IMR-90 (cell line): ENCODE measurements around the gene SLC2A6. TPM values are rescaled to one million over a fixed set of nuclear protein-coding genes. Genes with fewer than 3 reads are reported as not detected.

Experiments
- ATAC-seq: fragments of 200-7000 bp; cut with Tn5 transposase; 2 replicates; pipeline ENCODE4 v1.9.1; 2020; ENCODE audit warnings: low read depth, mild to moderate bottlenecking, moderate library complexity
- BruUV-seq: library from RNA; stranded (reverse); fragments of 400-500 nt; replicated peaks from 2 replicates; lab custom pipeline; 2021; lab: Mats Ljungman, UMichigan
- CTCF ChIA-PET: fragments of 300-600 bp; formaldehyde crosslinking; extraction: SDS; loops from one replicate; lab custom pipeline; 2021; ENCODE audit warnings: antibody characterized with exemption; lab: Yijun Ruan, JAX
- POLR2A ChIA-PET: fragments of 300-600 bp; sonication (Branson Sonifier 250); formaldehyde crosslinking; loops from one replicate; lab custom pipeline; 2022; ENCODE audit warnings: antibody characterized with exemption; ENCODE audit not compliant: unreplicated experiment; lab: Charles Lee
- DNase-seq: peaks from one replicate; pipeline ENCODE4 v3.0.0; 2013
- H2AFZ ChIP-seq: replicated peaks from 2 replicates; pipeline ENCODE3; 2013; ENCODE audit warnings: low read length, mild to moderate bottlenecking; ENCODE audit not compliant: poor library complexity
- H2AK5ac ChIP-seq: 2 replicates; pipeline ENCODE4 v1.6.1; 2013; ENCODE audit warnings: low read depth, low read length, inconsistent platforms
- H2AK9ac ChIP-seq: replicated peaks from 2 replicates; pipeline ENCODE3; 2013; ENCODE audit warnings: mild to moderate bottlenecking, low read depth, low read length, moderate library complexity; ENCODE audit not compliant: poor library complexity
- H2BK120ac ChIP-seq: 2 replicates; pipeline ENCODE4 v1.6.1; 2013; ENCODE audit warnings: low read depth, low read length, inconsistent platforms
- H2BK15ac ChIP-seq: 3 replicates; pipeline ENCODE4 v1.6.1; 2013; ENCODE audit warnings: low read depth, low read length, inconsistent platforms
- H2BK20ac ChIP-seq: 2 replicates; pipeline ENCODE4 v1.6.1; 2013; ENCODE audit warnings: low read depth, mild to moderate bottlenecking, inconsistent platforms, low read length, moderate library complexity
- H2BK5ac ChIP-seq: 2 replicates; pipeline ENCODE4 v1.6.1; 2013; ENCODE audit warnings: mild to moderate bottlenecking, low read depth, low read length, inconsistent platforms; ENCODE audit not compliant: poor library complexity, severe bottlenecking
- H3K14ac ChIP-seq: replicated peaks from 2 replicates; pipeline ENCODE4 v1.6.1; 2013; ENCODE audit warnings: low read depth, low read length, inconsistent platforms
- H3K18ac ChIP-seq: 2 replicates; pipeline ENCODE4 v1.6.1; 2013; ENCODE audit warnings: low read depth, low read length, control low read depth
- H3K23ac ChIP-seq: 2 replicates; pipeline ENCODE4 v1.6.1; 2013; ENCODE audit warnings: low read depth, low read length, inconsistent platforms
- H3K27ac ChIP-seq: 2 replicates; pipeline ENCODE4 v1.5.1; 2013; ENCODE audit warnings: mild to moderate bottlenecking, control low read depth, low read length; ENCODE audit not compliant: insufficient read depth
- H3K27me3 ChIP-seq: 2 replicates; pipeline ENCODE4 v1.6.1; 2013; ENCODE audit warnings: low read length; ENCODE audit not compliant: control insufficient read depth, insufficient read depth
- H3K36me3 ChIP-seq: 2 replicates; pipeline ENCODE4 v1.6.1; 2013; ENCODE audit warnings: low read length, mixed read lengths; ENCODE audit not compliant: control insufficient read depth, insufficient read depth
- H3K4ac ChIP-seq: 2 replicates; pipeline ENCODE4 v1.6.1; 2013; ENCODE audit warnings: low read depth, low read length, inconsistent platforms
- H3K4me1 ChIP-seq: 2 replicates; pipeline ENCODE4 v1.6.1; 2013; ENCODE audit warnings: low read length, mixed read lengths; ENCODE audit not compliant: control insufficient read depth, insufficient read depth
- H3K4me2 ChIP-seq: 2 replicates; pipeline ENCODE4 v1.6.1; 2013; ENCODE audit warnings: low read depth, mild to moderate bottlenecking, control low read depth, low read length, moderate library complexity
- H3K4me3 ChIP-seq: 2 replicates; pipeline ENCODE4 v1.5.1; 2013; ENCODE audit warnings: low read depth, mild to moderate bottlenecking, control low read depth, low read length, moderate library complexity; ENCODE audit not compliant: insufficient read depth
- H3K56ac ChIP-seq: 2 replicates; pipeline ENCODE4 v1.6.1; 2013; ENCODE audit warnings: low read length, inconsistent platforms; ENCODE audit not compliant: insufficient read depth; ENCODE audit errors: extremely low read depth
- H3K79me1 ChIP-seq, 2 experiments: 2 replicates each; pipeline ENCODE4 v1.6.1; 2013; ENCODE audit warnings: low read length in 2 of 2, inconsistent platforms in 1 of 2, low read depth in 1 of 2
- H3K9ac ChIP-seq: 2 replicates; pipeline ENCODE4 v1.6.1; 2013; ENCODE audit warnings: low read depth, low read length, control low read depth
- H3K9me1 ChIP-seq: 2 replicates; pipeline ENCODE4 v1.6.1; 2013; ENCODE audit warnings: low read length, inconsistent platforms; ENCODE audit not compliant: insufficient read depth
- H3K9me3 ChIP-seq: 2 replicates; pipeline ENCODE4 v1.6.1; 2013; ENCODE audit warnings: low read length; ENCODE audit not compliant: control insufficient read depth, insufficient read depth
- H4K20me1 ChIP-seq: 2 replicates; pipeline ENCODE4 v1.6.1; 2013; ENCODE audit warnings: low read length, inconsistent platforms; ENCODE audit not compliant: insufficient read depth
- H4K5ac ChIP-seq: 2 replicates; pipeline ENCODE4 v1.6.1; 2013; ENCODE audit warnings: mild to moderate bottlenecking, low read depth, low read length, control low read depth
- H4K8ac ChIP-seq, 2 experiments: 2 replicates each; pipeline ENCODE4 v1.6.1; 2013; ENCODE audit warnings: low read depth in 2 of 2, low read length in 2 of 2, control low read depth in 1 of 2, inconsistent platforms in 1 of 2
- H4K91ac ChIP-seq: 2 replicates; pipeline ENCODE4 v1.6.1; 2013; ENCODE audit warnings: low read depth, low read length, inconsistent platforms; ENCODE audit not compliant: insufficient read depth
- BHLHE40 ChIP-seq: fragments of 150-350 bp; IDR thresholded peaks from 2 replicates; pipeline ENCODE4 v1.6.1; 2016; ENCODE audit warnings: mild to moderate bottlenecking, low read depth, low read length
- CEBPB ChIP-seq: IDR thresholded peaks from 2 replicates; pipeline ENCODE4 v1.6.1; 2012; ENCODE audit warnings: low read depth, low read length, improper control_type of control experiment
- CHD1 ChIP-seq: IDR thresholded peaks from 2 replicates; pipeline ENCODE4 v1.6.1; 2012; ENCODE audit warnings: low read depth, low read length, improper control_type of control experiment
- FOS ChIP-seq: fragments of 150-350 bp; IDR thresholded peaks from 2 replicates; pipeline ENCODE4 v1.6.1; 2016; ENCODE audit warnings: low read depth, low read length
- MAFK ChIP-seq: IDR thresholded peaks from 2 replicates; pipeline ENCODE4 v1.6.1; 2012; ENCODE audit warnings: low read depth, low read length, improper control_type of control experiment
- MAZ ChIP-seq: IDR thresholded peaks from 2 replicates; pipeline ENCODE4 v1.6.1; 2012; ENCODE audit warnings: low read depth, mild to moderate bottlenecking, low read length, improper control_type of control experiment, moderate library complexity, borderline replicate concordance
- MXI1 ChIP-seq: IDR thresholded peaks from 2 replicates; pipeline ENCODE4 v1.6.1; 2012; ENCODE audit warnings: low read depth, mild to moderate bottlenecking, low read length, moderate library complexity, borderline replicate concordance
- NFE2L2 ChIP-seq: fragments of 150-350 bp; IDR thresholded peaks from 2 replicates; pipeline ENCODE4 v1.6.1; 2016; ENCODE audit warnings: low read depth, mild to moderate bottlenecking, low read length
- POLR2A ChIP-seq: IDR thresholded peaks from 2 replicates; pipeline ENCODE4 v1.6.1; 2012; ENCODE audit warnings: mild to moderate bottlenecking, low read depth, low read length
- RAD21 ChIP-seq: IDR thresholded peaks from 2 replicates; pipeline ENCODE4 v1.6.1; 2012; ENCODE audit warnings: low read length, improper control_type of control experiment
- RFX5 ChIP-seq: IDR thresholded peaks from 2 replicates; pipeline ENCODE4 v1.8.0; 2012; ENCODE audit warnings: low read depth, mild to moderate bottlenecking, low read length, moderate library complexity
- SMC3 ChIP-seq: fragments of 150-350 bp; IDR thresholded peaks from 2 replicates; pipeline ENCODE4 v1.6.1; 2016; ENCODE audit warnings: low read depth, mild to moderate bottlenecking, antibody characterized with exemption, low read length, moderate library complexity
- WGBS, 2 experiments: methylation state at CpG; one replicate each; pipeline versions ENCODE4 v1.1.5 to v1.1.7; 2013; ENCODE audit warnings: missing lambda C conversion rate in 2 of 2; ENCODE audit not compliant: insufficient read length in 1 of 2; ENCODE audit errors: extremely low coverage in 2 of 2; 5-methylcytosine and 5-hydroxymethylcytosine counted together
- dilution Hi-C: fragments of 300-500 bp; cut with HindIII; formaldehyde crosslinking; loops from one replicate; pipeline ENCODE4 v1.14.3; 2018; ENCODE audit warnings: low sequenced_read_pairs; ENCODE audit not compliant: unreplicated experiment
- in situ Hi-C: fragments of 300-500 bp; cut with MboI; formaldehyde crosslinking; loops from 3 replicates; pipeline ENCODE4 v1.14.3; 2019; ENCODE audit warnings: low sequenced_read_pairs, inconsistent platforms, mixed read lengths
- intact Hi-C: fragments of 100-400 bp; cut with micrococcal nuclease; formaldehyde crosslinking; loops from 2 replicates; pipeline ENCODE4 v1.10.0; 2022
- polyA plus RNA-seq, 3 experiments: library from polyadenylated mRNA; depleted of rRNA; stranded (reverse); fragments of >200 nt; gene quantifications; 2 replicates each; pipeline ENCODE4 v1.2.3, GENCODE V29; 2012; ENCODE audit warnings: low replicate concordance in 1 of 3
- total RNA-seq: library from RNA; depleted of rRNA; stranded (reverse); fragments of >200 nt; gene quantifications from 2 replicates; pipeline ENCODE4 v1.2.3, GENCODE V29; 2012
- TF ChIP-seq, protein P1 (sequence below): fragments of 150-350 bp; IDR thresholded peaks from 2 replicates; pipeline ENCODE4 v1.6.1; 2017; ENCODE audit warnings: mild to moderate bottlenecking, antibody characterized with exemption, low read length, low read depth
- TF ChIP-seq, protein P2 (sequence below): conservative IDR thresholded peaks from 2 replicates; pipeline ENCODE4 v1.5.1; 2012; ENCODE audit warnings: mild to moderate bottlenecking, low read depth, low read length, improper control_type of control experiment
- TF ChIP-seq, protein P3 (sequence below): fragments of 150-350 bp; IDR thresholded peaks from 2 replicates; pipeline ENCODE4 v1.6.1; 2016; ENCODE audit warnings: low read depth, mild to moderate bottlenecking, low read length, moderate library complexity, borderline replicate concordance

Gene SLC2A6
- total and polyA plus RNA-seq, 2 of the 4 experiments (the other 2 are of a cell fraction), result 2.9 to 8.5 TPM

DNA sequence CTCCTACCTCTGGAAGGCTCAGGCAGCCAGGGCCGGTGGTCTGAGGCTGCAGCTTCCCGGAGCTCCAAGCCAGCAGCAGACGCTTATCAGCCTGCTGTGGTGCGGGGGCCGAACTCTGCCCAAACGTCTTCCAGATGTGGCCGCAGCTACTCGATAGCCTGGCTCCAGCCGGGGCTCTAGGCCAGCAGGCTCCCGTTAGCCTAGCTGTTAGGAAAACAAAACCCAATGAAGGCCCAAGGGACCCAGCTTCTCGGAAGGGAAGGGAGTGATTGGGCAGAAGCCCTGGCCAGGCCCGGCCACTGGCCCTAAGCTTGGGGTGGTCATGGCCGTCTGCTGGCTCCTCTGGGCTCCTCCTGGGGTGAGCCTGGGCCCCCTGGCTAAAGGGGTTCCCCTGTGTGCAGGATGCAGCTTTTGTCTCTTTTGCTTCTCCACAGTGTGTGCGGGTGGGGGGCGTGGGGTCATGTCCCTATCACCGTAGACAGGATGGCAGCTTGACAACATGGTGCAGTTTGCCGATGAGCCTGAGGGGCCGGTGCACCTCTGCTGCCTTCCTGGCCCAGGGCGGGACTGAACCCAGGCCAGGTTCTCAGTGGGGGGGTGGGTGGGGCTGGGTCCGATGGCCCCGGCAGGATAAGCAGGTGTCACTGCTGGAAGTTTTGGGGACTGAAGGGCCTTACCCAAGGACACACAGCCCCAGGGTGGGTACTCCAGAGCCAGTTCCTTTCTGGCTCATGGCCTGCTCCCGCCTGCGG lies 27.2 kb upstream of the SLC2A6 start:
- Histone ChIP-seq H3K27ac (no peak overlapping the region), H3K9me1 (peaks cover 6% of the 10 kb centered on the region; the same call in 1 of the 2 replicates), H3K18ac (no peak overlapping the region), H2AK9ac (peak overlapping the region; percentile 33), H3K4me1 (peaks cover 10% of the 10 kb centered on the region; the same call in 1 of the 2 replicates), H3K4me2 (no peak overlapping the region), H2BK120ac (no peak overlapping the region), H3K9me3 (peaks cover 10% of the 10 kb centered on the region), H4K20me1 (no peaks in the 10 kb centered on the region), H3K36me3 (no peaks in the 10 kb centered on the region), H3K4me3 (no peak overlapping the region), H3K79me1 (no peaks in the 10 kb centered on the region), H2BK20ac (no peak overlapping the region), H3K56ac (no peak overlapping the region), H2AK5ac (no peak overlapping the region), H4K5ac (no peak overlapping the region), H4K91ac (no peak overlapping the region), H3K9ac (no peak overlapping the region), H3K23ac (no peak overlapping the region), H2BK15ac (no peak overlapping the region), H3K14ac (no peak overlapping the region), H3K27me3 (peaks cover 15% of the 10 kb centered on the region; the same call in 1 of the 2 replicates), H3K4ac (no peak overlapping the region), H2AFZ (no peak overlapping the region), H4K8ac (no peak overlapping the region), H2BK5ac (no peak overlapping the region)
- ATAC-seq, result no peak; the same call in 1 of the 2 replicates
- intact Hi-C loops (no loop called here), in situ Hi-C loops (no loop called here), dilution Hi-C loops (no loop called here)
- ChIA-PET CTCF (no interaction called here), POLR2A (no interaction called here)
- no TSS peak for BruUV-seq
- peak; percentile 12 for DNase-seq
- 58% methylated on average over 10 of the region's 23 CpGs; no CpG with 5 or more reads in 1 of the 2 experiments for WGBS, 2 experiments
- TF ChIP-seq CHD1 (no peak), MXI1 (no peak), POLR2A (no peak), MAZ (no peak), SMC3 (no peak), RAD21 (no peak), CEBPB (no peak), FOS (no peak), RFX5 (no peak), NFE2L2 (no peak), BHLHE40 (no peak), MAFK (no peak)
- TF ChIP-seq, protein P1, sequence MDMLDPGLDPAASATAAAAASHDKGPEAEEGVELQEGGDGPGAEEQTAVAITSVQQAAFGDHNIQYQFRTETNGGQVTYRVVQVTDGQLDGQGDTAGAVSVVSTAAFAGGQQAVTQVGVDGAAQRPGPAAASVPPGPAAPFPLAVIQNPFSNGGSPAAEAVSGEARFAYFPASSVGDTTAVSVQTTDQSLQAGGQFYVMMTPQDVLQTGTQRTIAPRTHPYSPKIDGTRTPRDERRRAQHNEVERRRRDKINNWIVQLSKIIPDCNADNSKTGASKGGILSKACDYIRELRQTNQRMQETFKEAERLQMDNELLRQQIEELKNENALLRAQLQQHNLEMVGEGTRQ, result no peak
- TF ChIP-seq, protein P2, sequence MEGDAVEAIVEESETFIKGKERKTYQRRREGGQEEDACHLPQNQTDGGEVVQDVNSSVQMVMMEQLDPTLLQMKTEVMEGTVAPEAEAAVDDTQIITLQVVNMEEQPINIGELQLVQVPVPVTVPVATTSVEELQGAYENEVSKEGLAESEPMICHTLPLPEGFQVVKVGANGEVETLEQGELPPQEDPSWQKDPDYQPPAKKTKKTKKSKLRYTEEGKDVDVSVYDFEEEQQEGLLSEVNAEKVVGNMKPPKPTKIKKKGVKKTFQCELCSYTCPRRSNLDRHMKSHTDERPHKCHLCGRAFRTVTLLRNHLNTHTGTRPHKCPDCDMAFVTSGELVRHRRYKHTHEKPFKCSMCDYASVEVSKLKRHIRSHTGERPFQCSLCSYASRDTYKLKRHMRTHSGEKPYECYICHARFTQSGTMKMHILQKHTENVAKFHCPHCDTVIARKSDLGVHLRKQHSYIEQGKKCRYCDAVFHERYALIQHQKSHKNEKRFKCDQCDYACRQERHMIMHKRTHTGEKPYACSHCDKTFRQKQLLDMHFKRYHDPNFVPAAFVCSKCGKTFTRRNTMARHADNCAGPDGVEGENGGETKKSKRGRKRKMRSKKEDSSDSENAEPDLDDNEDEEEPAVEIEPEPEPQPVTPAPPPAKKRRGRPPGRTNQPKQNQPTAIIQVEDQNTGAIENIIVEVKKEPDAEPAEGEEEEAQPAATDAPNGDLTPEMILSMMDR, result no peak
- TF ChIP-seq, protein P3, sequence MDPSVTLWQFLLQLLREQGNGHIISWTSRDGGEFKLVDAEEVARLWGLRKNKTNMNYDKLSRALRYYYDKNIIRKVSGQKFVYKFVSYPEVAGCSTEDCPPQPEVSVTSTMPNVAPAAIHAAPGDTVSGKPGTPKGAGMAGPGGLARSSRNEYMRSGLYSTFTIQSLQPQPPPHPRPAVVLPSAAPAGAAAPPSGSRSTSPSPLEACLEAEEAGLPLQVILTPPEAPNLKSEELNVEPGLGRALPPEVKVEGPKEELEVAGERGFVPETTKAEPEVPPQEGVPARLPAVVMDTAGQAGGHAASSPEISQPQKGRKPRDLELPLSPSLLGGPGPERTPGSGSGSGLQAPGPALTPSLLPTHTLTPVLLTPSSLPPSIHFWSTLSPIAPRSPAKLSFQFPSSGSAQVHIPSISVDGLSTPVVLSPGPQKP, result no peak
